Activated naive CD4-positive, alpha-beta T cell treated with anti-CD3 and anti-CD28 coated beads for 36 hours (primary cell): ENCODE data around the gene MCAM. TPM values are rescaled to one million over a fixed set of nuclear protein-coding genes. Genes with fewer than 3 reads are reported as not detected.
A peak's percentile ranks its signal among the peaks of the same experiment; 100 is the strongest.

Experiments used
- CTCF ChIA-PET: fragments of 350-600 bp; sonication (Branson Sonifier 250); formaldehyde crosslinking; loops from one replicate; lab custom pipeline; 2021; ENCODE audit warnings: antibody characterized with exemption; lab: Charles Lee
- DNase-seq: peaks from one replicate; pipeline ENCODE4 v3.0.0-alpha.2; 2020
- H3K27ac Mint-ChIP-seq: one replicate; pipeline ENCODE4 v1.8.0; 2021; ENCODE audit warnings: mild to moderate bottlenecking, mixed read lengths
- H3K27me3 Mint-ChIP-seq: one replicate; pipeline ENCODE4 v1.8.0; 2021; ENCODE audit warnings: low read depth, mixed read lengths
- H3K36me3 Mint-ChIP-seq: one replicate; pipeline ENCODE4 v1.8.0; 2021; ENCODE audit warnings: low read depth, mixed read lengths
- H3K4me1 Mint-ChIP-seq: one replicate; pipeline ENCODE4 v1.8.0; 2021; ENCODE audit warnings: low read depth, mixed read lengths
- H3K4me3 Mint-ChIP-seq: one replicate; pipeline ENCODE4 v1.8.0; 2021; ENCODE audit warnings: mild to moderate bottlenecking, moderate library complexity, mixed read lengths
- H3K9me3 Mint-ChIP-seq: one replicate; pipeline ENCODE4 v1.8.0; 2021; ENCODE audit warnings: mixed read lengths
- intact Hi-C: fragments of 100-400 bp; cut with micrococcal nuclease; formaldehyde crosslinking; loops from one replicate; pipeline ENCODE4 v1.15.1; 2023
- total RNA-seq, 2 experiments: library from RNA; stranded (reverse); gene quantifications; one replicate each; pipeline ENCODE4 v1.2.3, GENCODE V29; 2021

MCAM gene
- total RNA-seq, 2 experiments from 2014 or later = 8.0 to 8.4 TPM

- DNase-seq = no peak
- CTCF ChIA-PET = interaction anchor here (0.7 to 1.3 kb wide), 4 partner anchors 14 to 223 kb away, joined by 3 to 4 read pairs (median 3); no protein-coding TSS in a partner anchor
- intact Hi-C loops = no loop called here
- Mint-ChIP-seq H3K27ac (no peak overlapping the region), H3K36me3 (no peaks in the 10 kb centered on the region), H3K4me3 (no peak overlapping the region), H3K4me1 (peaks cover 15% of the 10 kb centered on the region), H3K27me3 (peaks cover 27% of the 10 kb centered on the region), H3K9me3 (no peaks in the 10 kb centered on the region)
Measured at GRCh38 chr11:119342362-119343130, 25.6 kb upstream of the MCAM start.

- intact Hi-C loops = no loop called here
- CTCF ChIA-PET = no interaction called here
Measured at GRCh38 chr11:119342023-119342300, 25.0 kb upstream of the MCAM start.

GRCh38 chr11:119341222-119342022 lies 24.5 kb upstream of the MCAM start:
- CTCF ChIA-PET = interaction anchor here (0.5 to 5.0 kb wide), 7 partner anchors 14 to 328 kb away, joined by 3 to 70 read pairs (median 3); no protein-coding TSS in a partner anchor
- Mint-ChIP-seq H3K4me3 (no peak overlapping the region), H3K27ac (no peak overlapping the region), H3K36me3 (peaks cover 6% of the 10 kb centered on the region), H3K27me3 (peaks cover 27% of the 10 kb centered on the region), H3K9me3 (no peaks in the 10 kb centered on the region), H3K4me1 (peaks cover 22% of the 10 kb centered on the region)
- DNase-seq = no peak
- intact Hi-C loops = no loop called here

More at GRCh38 chr11:119342023-119342300, 25.0 kb upstream of the MCAM start:
- Mint-ChIP-seq H3K27ac (no peak overlapping the region), H3K9me3 (no peaks in the 10 kb centered on the region), H3K4me3 (no peak overlapping the region), H3K36me3 (peaks cover 3% of the 10 kb centered on the region), H3K27me3 (peaks cover 27% of the 10 kb centered on the region), H3K4me1 (peaks cover 18% of the 10 kb centered on the region)
- no peak for DNase-seq

GRCh38 chr11:119340335-119341221 lies 23.6 kb upstream of the MCAM start, which contains the start of gene C1QTNF5:
TSS of gene C1QTNF5 (minus strand) at chr11:119340883. CDS start at chr11:119340397, 486 bp downstream.
- CTCF ChIA-PET = interaction anchor here (0.5 to 5.0 kb wide), 17 partner anchors 9 to 327 kb away, joined by 3 to 70 read pairs (median 3); no protein-coding TSS in a partner anchor
- Mint-ChIP-seq H3K27ac (no peak within 1 kb of the TSS), H3K4me3 (no peak within 1 kb of the TSS), H3K9me3 (no peaks in the 10 kb centered on the region), H3K4me1 (peaks cover 31% of the 10 kb centered on the region), H3K27me3 (peaks cover 27% of the 10 kb centered on the region), H3K36me3 (peaks cover 9% of the 10 kb centered on the region)
- no peak for DNase-seq
- intact Hi-C loops = no loop called here

- H3K4me3 Mint-ChIP-seq = peak overlapping the region; percentile 22
- H3K27me3 Mint-ChIP-seq = peaks cover 24% of the 10 kb centered on the region
- peaks cover 9% of the 10 kb centered on the region for H3K36me3 Mint-ChIP-seq
- no peaks in the 10 kb centered on the region for H3K9me3 Mint-ChIP-seq
- intact Hi-C loops = no loop called here
- peaks cover 38% of the 10 kb centered on the region for H3K4me1 Mint-ChIP-seq
- DNase-seq = peak; percentile 51
- H3K27ac Mint-ChIP-seq = no peak overlapping the region
- CTCF ChIA-PET = interaction anchor here (0.5 to 5.0 kb wide), 17 partner anchors 8 to 223 kb away, joined by 3 to 70 read pairs (median 3); partner anchors contain the start of gene MCAM
Measured at GRCh38 chr11:119339589-119340334, 22.8 kb upstream of the MCAM start.

GRCh38 chr11:119338965-119339588 lies 22.1 kb upstream of the MCAM start:
- Mint-ChIP-seq H3K27me3 (peaks cover 24% of the 10 kb centered on the region), H3K9me3 (no peaks in the 10 kb centered on the region), H3K36me3 (peaks cover 9% of the 10 kb centered on the region), H3K4me3 (peak overlapping the region; percentile 22), H3K4me1 (peaks cover 38% of the 10 kb centered on the region), H3K27ac (no peak overlapping the region)
- DNase-seq = no peak
- CTCF ChIA-PET = interaction anchor here (0.5 to 5.0 kb wide), 25 partner anchors 9 to 570 kb away, joined by 3 to 70 read pairs (median 4); partner anchors contain the start of gene MCAM
- intact Hi-C loops = loop anchor here (1.0 kb wide), 1 partner anchor 42 kb away; the partner anchor contains the start of gene USP2

GRCh38 chr11:119338318-119338890 lies 21.5 kb upstream of the MCAM start:
- H3K4me1 Mint-ChIP-seq = peaks cover 38% of the 10 kb centered on the region
- no peak overlapping the region for H3K4me3 Mint-ChIP-seq

GRCh38 chr11:119337581-119338317 lies 20.8 kb upstream of the MCAM start:
- intact Hi-C loops = loop anchor here (1.0 kb wide), 1 partner anchor 44 kb away; the partner anchor contains the start of gene USP2
- CTCF ChIA-PET = interaction anchor here (0.7 to 5.0 kb wide), 29 partner anchors 10 to 1205 kb away, joined by 3 to 70 read pairs (median 5); partner anchors contain the start of genes MCAM, USP2 and VPS11
- peaks cover 9% of the 10 kb centered on the region for H3K36me3 Mint-ChIP-seq
- peaks cover 18% of the 10 kb centered on the region for H3K27me3 Mint-ChIP-seq
- H3K4me3 Mint-ChIP-seq = no peak overlapping the region
- no peak for DNase-seq
- no peak overlapping the region for H3K27ac Mint-ChIP-seq
- peaks cover 38% of the 10 kb centered on the region for H3K4me1 Mint-ChIP-seq
- no peaks in the 10 kb centered on the region for H3K9me3 Mint-ChIP-seq

More at GRCh38 chr11:119338318-119338890, 21.5 kb upstream of the MCAM start:
- Mint-ChIP-seq H3K36me3 (peaks cover 9% of the 10 kb centered on the region), H3K9me3 (no peaks in the 10 kb centered on the region), H3K27me3 (peaks cover 24% of the 10 kb centered on the region), H3K27ac (no peak overlapping the region)
- intact Hi-C loops = loop anchor here (1.0 kb wide), 1 partner anchor 43 kb away; the partner anchor contains the start of gene USP2
- CTCF ChIA-PET = interaction anchor here (0.5 to 5.0 kb wide), 35 partner anchors 10 to 1205 kb away, joined by 3 to 70 read pairs (median 4); partner anchors contain the start of genes MCAM, USP2 and VPS11
- peak; percentile 85 for DNase-seq

GRCh38 chr11:119336744-119337469 lies 20.0 kb upstream of the MCAM start:
- no peak overlapping the region for H3K27ac Mint-ChIP-seq
- peaks cover 38% of the 10 kb centered on the region for H3K4me1 Mint-ChIP-seq
- peaks cover 17% of the 10 kb centered on the region for H3K27me3 Mint-ChIP-seq
- CTCF ChIA-PET = interaction anchor here (1.2 to 5.0 kb wide), 12 partner anchors 9 to 138 kb away, joined by 3 to 70 read pairs (median 12); partner anchors contain the start of genes MCAM and USP2
- peak overlapping the region; percentile 28 for H3K4me3 Mint-ChIP-seq
- intact Hi-C loops = no loop called here
- no peaks in the 10 kb centered on the region for H3K9me3 Mint-ChIP-seq
- H3K36me3 Mint-ChIP-seq = peaks cover 9% of the 10 kb centered on the region
- DNase-seq = no peak
